ENCODE results near the gene MSH3. TPM values are rescaled to one million over a fixed set of nuclear protein-coding genes. Genes with fewer than 3 reads are reported as not detected.

The MSH3 gene
- polyA plus RNA-seq, 1 donor (not counting 4 experiments of a cell fraction or from before 2014, with no cell fraction given): 11.1 TPM

GRCh38 chr5:80754900-80755299 lies 100.4 kb downstream of the MSH3 start:
- peaks cover 3% of the 10 kb centered on the region for H3K4me1 ChIP-seq (ENCODE audit: control insufficient read depth, extremely low read depth, insufficient read depth, low read length)
- no peaks in the 10 kb centered on the region for H3K36me3 ChIP-seq (ENCODE audit: control insufficient read depth in 2 of 2, extremely low read depth in 1 of 2, insufficient read depth in 2 of 2, low read length in 2 of 2)
- no peak overlapping the region for H3K27ac ChIP-seq (ENCODE audit: control insufficient read depth, insufficient read depth, low read length)
- dilution Hi-C loops (cut with MboI; ENCODE audit: extremely low pct_ligation_motif_present, low sequenced_read_pairs): no loop called here
- no peaks in the 10 kb centered on the region for H3K27me3 ChIP-seq (ENCODE audit: control insufficient read depth, extremely low read depth, insufficient read depth, low read length)
- no peak for FAIRE-seq
- H3K4me2 ChIP-seq (ENCODE audit: control insufficient read depth, extremely low read depth, insufficient read depth, low read depth, low read length): no peak overlapping the region
- TF ChIP-seq, protein P1, sequence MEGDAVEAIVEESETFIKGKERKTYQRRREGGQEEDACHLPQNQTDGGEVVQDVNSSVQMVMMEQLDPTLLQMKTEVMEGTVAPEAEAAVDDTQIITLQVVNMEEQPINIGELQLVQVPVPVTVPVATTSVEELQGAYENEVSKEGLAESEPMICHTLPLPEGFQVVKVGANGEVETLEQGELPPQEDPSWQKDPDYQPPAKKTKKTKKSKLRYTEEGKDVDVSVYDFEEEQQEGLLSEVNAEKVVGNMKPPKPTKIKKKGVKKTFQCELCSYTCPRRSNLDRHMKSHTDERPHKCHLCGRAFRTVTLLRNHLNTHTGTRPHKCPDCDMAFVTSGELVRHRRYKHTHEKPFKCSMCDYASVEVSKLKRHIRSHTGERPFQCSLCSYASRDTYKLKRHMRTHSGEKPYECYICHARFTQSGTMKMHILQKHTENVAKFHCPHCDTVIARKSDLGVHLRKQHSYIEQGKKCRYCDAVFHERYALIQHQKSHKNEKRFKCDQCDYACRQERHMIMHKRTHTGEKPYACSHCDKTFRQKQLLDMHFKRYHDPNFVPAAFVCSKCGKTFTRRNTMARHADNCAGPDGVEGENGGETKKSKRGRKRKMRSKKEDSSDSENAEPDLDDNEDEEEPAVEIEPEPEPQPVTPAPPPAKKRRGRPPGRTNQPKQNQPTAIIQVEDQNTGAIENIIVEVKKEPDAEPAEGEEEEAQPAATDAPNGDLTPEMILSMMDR (optimal IDR thresholded peaks at IDR 0.05 in 1 of 3, IDR thresholded peaks at IDR 0.05 in 1 of 3, conservative IDR thresholded peaks at IDR 0.05 in 1 of 3; ENCODE audit: extremely low read depth in 1 of 3, insufficient read depth in 2 of 3, low read length in 3 of 3): no peak
- no peak for TF ChIP-seq EZH2 (IDR thresholded peaks at IDR 0.05; ENCODE audit: low read length)
- no peak overlapping the region for H3K4me3 ChIP-seq (ENCODE audit: control insufficient read depth in 2 of 3, extremely low read depth in 1 of 3, insufficient read depth in 2 of 3, low read depth in 1 of 3, low read length in 3 of 3)
- no peaks in the 10 kb centered on the region for H3K9me3 ChIP-seq (ENCODE audit: control insufficient read depth, low read depth, low read length)
- H2AFZ ChIP-seq (ENCODE audit: control insufficient read depth, low read length): no peak overlapping the region
- no peak overlapping the region for H3K9ac ChIP-seq (ENCODE audit: control insufficient read depth, extremely low read depth, insufficient read depth, low read length)
- H3K79me2 ChIP-seq (ENCODE audit: control insufficient read depth, insufficient read depth, low read length): no peaks in the 10 kb centered on the region
- H3K9me1 ChIP-seq (ENCODE audit: control insufficient read depth, extremely low read depth, insufficient read depth, low read length): no peaks in the 10 kb centered on the region
- no peaks in the 10 kb centered on the region for H4K20me1 ChIP-seq (ENCODE audit: control insufficient read depth, extremely low read depth, insufficient read depth, low read length)
- no peak for DNase-seq (ENCODE audit: low read depth, low spot score)

GRCh38 chr5:80755626-80756025 lies 101.2 kb downstream of the MSH3 start:
- dilution Hi-C loops (cut with MboI; ENCODE audit: extremely low pct_ligation_motif_present, low sequenced_read_pairs): no loop called here
- Histone ChIP-seq H3K9me1 (ENCODE audit: control insufficient read depth, extremely low read depth, insufficient read depth, low read length) (no peaks in the 10 kb centered on the region), H3K27ac (ENCODE audit: control insufficient read depth, insufficient read depth, low read length) (no peak overlapping the region)

More at GRCh38 chr5:80755626-80756025, 101.2 kb downstream of the MSH3 start:
- FAIRE-seq (no peak), DNase-seq (ENCODE audit: low read depth, low spot score) (no peak)
- Histone ChIP-seq H3K4me2 (ENCODE audit: control insufficient read depth, extremely low read depth, insufficient read depth, low read depth, low read length) (no peak overlapping the region), H3K36me3 (ENCODE audit: control insufficient read depth in 2 of 2, extremely low read depth in 1 of 2, insufficient read depth in 2 of 2, low read length in 2 of 2) (no peaks in the 10 kb centered on the region), H3K9ac (ENCODE audit: control insufficient read depth, extremely low read depth, insufficient read depth, low read length) (no peak overlapping the region), H4K20me1 (ENCODE audit: control insufficient read depth, extremely low read depth, insufficient read depth, low read length) (no peaks in the 10 kb centered on the region), H3K27me3 (ENCODE audit: control insufficient read depth, extremely low read depth, insufficient read depth, low read length) (no peaks in the 10 kb centered on the region), H2AFZ (ENCODE audit: control insufficient read depth, low read length) (no peak overlapping the region), H3K79me2 (ENCODE audit: control insufficient read depth, insufficient read depth, low read length) (no peaks in the 10 kb centered on the region), H3K4me3 (ENCODE audit: control insufficient read depth in 2 of 3, extremely low read depth in 1 of 3, insufficient read depth in 2 of 3, low read depth in 1 of 3, low read length in 3 of 3) (no peak overlapping the region), H3K9me3 (ENCODE audit: control insufficient read depth, low read depth, low read length) (no peaks in the 10 kb centered on the region), H3K4me1 (ENCODE audit: control insufficient read depth, extremely low read depth, insufficient read depth, low read length) (peaks cover 3% of the 10 kb centered on the region)
- TF ChIP-seq EZH2 (IDR thresholded peaks at IDR 0.05; ENCODE audit: low read length): no peak
- TF ChIP-seq, protein P1 (optimal IDR thresholded peaks at IDR 0.05 in 1 of 3, IDR thresholded peaks at IDR 0.05 in 1 of 3, conservative IDR thresholded peaks at IDR 0.05 in 1 of 3; ENCODE audit: extremely low read depth in 1 of 3, insufficient read depth in 2 of 3, low read length in 3 of 3): no peak

Data from keratinocyte (primary cell).